Epithelial cell of esophagus (primary cell): ENCODE measurements around the gene USP13.

Experiments used
- DNase-seq: peaks from one replicate; pipeline ENCODE4 v3.0.0; 2010; ENCODE audit warnings: low read depth
- H3K4me3 ChIP-seq: 2 replicates; pipeline ENCODE4 v1.5.1; 2011; ENCODE audit warnings: mild to moderate bottlenecking, low read length, control low read depth
- TF ChIP-seq, protein P1 (sequence below): IDR thresholded peaks from 2 replicates; pipeline ENCODE4 v1.5.1; 2011; ENCODE audit warnings: low read depth, mild to moderate bottlenecking, low read length, control low read depth, inconsistent platforms; ENCODE audit not compliant: insufficient read depth; ENCODE audit errors: missing control alignments

The USP13 gene

DNA sequence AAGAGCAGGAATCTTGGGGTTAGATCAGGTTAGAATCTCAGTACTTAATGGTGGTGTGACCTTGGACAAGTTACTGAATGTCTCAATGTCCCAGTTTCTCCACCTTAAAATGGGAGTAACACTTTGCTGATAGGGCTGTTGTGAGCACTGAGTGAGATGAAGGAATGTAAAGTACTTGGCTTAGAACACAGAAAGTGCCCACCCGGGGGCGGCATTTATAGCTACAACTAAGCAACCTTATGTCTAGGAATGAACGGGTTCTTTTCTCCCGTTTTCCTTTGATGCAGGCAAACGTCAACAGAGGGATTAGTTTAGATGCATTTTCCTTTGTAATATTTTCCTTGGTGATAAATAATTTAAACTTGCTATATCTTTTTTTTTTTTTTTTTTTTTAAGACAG, 176.6 kb downstream of the USP13 start:
- TF ChIP-seq, protein P1, sequence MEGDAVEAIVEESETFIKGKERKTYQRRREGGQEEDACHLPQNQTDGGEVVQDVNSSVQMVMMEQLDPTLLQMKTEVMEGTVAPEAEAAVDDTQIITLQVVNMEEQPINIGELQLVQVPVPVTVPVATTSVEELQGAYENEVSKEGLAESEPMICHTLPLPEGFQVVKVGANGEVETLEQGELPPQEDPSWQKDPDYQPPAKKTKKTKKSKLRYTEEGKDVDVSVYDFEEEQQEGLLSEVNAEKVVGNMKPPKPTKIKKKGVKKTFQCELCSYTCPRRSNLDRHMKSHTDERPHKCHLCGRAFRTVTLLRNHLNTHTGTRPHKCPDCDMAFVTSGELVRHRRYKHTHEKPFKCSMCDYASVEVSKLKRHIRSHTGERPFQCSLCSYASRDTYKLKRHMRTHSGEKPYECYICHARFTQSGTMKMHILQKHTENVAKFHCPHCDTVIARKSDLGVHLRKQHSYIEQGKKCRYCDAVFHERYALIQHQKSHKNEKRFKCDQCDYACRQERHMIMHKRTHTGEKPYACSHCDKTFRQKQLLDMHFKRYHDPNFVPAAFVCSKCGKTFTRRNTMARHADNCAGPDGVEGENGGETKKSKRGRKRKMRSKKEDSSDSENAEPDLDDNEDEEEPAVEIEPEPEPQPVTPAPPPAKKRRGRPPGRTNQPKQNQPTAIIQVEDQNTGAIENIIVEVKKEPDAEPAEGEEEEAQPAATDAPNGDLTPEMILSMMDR, result no peak
- H3K4me3 ChIP-seq, result no peak overlapping the region
- DNase-seq, result no peak

DNA sequence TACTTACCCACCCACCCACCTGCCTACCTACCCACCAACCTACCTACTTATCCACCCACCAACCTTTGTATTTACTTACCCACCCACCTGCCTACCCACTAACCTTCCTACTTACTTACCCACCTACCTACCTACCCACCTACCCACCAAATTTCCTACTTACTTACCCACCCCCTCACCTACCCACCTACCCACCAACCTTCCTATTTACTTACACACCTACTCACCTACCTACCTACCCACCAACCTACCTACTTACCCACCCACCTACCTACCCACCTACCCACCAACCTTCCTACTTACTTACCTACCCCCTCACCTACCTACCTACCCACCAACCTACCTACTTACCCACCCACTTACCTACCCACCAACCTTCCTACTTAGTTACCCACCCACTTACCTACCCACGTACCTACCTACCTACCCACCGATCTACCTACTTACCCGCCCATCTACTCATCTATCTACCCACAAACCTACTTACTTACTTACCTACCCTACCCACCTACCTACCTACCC, 179.6 kb downstream of the USP13 start:
- TF ChIP-seq, protein P1, result no peak
- H3K4me3 ChIP-seq, result no peak overlapping the region
- DNase-seq, result no peak

DNA sequence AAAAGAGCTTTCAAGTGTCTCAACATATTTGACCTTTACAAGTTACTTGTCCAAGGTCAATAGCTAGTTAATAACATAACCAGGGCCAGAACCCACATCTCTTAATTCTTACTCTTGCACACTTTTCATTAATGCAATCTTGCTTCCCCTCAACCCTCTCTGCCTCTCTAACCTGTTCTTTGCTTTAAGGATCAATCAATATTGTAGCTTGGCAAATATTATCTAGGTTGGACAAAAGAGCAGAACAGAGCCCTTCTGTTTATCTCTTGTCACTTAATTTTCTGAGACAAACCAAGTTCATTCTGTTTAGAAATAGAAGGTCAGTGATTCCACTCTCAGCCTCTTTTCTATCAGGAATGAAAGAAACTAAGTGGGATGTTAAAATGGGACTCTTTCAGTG, 180.5 kb downstream of the USP13 start:
- no peak for DNase-seq
- TF ChIP-seq, protein P1, result no peak

DNA sequence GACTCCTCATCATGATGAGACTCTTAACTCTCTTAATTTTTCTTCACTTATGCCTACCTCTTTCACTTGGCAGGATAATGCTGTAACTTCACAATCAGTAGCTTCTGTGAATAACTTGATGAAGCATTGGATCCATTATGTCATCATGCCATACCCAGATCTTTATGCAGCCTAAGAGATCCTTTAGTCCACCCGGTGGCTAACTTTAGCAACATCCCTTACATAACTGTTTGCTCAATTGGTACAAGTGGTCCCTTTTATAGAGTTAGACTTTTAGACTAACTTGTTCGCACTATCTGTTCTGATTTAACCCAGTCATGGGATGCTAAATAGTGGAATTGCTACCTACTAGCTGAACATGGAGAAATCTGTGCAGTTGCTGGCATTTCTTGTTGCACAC, 184.5 kb downstream of the USP13 start:
- H3K4me3 ChIP-seq, result no peak overlapping the region
- peak; percentile 22 for DNase-seq
- TF ChIP-seq, protein P1, result no peak

More for the DNA sequence above, 180.5 kb downstream of the USP13 start:
- no peak overlapping the region for H3K4me3 ChIP-seq
